ENCODE measurements around the gene GNG4.
A peak's percentile ranks its signal among the peaks of the same experiment; 100 is the strongest.
"Not testable (repeated sequence)": the region's sequence is repeated elsewhere in the genome, so short reads cannot be mapped to it uniquely, and the experiment has no call there.

Gene GNG4

GRCh38 chr1:235553112-235553551 is 96.5 kb downstream of the GNG4 start:
- H3K4me3 ChIP-seq (ENCODE audit: low read depth, low read length): no peak overlapping the region
- no peak for TF ChIP-seq CTCF (conservative IDR thresholded peaks at IDR 0.05; ENCODE audit: low read depth, low read length)
- DNase-seq (ENCODE audit: low read depth): no peak

GRCh38 chr1:235552146-235552716 is 97.4 kb downstream of the GNG4 start:
- no peak for TF ChIP-seq CTCF (conservative IDR thresholded peaks at IDR 0.05; ENCODE audit: low read depth, low read length)
- no peak for DNase-seq (ENCODE audit: low read depth)
- no peak overlapping the region for H3K4me3 ChIP-seq (ENCODE audit: low read depth, low read length)

- DNase-seq (ENCODE audit: low read depth): no peak
- H3K4me3 ChIP-seq (ENCODE audit: low read depth, low read length): no peak overlapping the region
- TF ChIP-seq CTCF (conservative IDR thresholded peaks at IDR 0.05; ENCODE audit: low read depth, low read length): no peak
Observed at GRCh38 chr1:235549351-235550139, 100.0 kb downstream of the GNG4 start.

- peak; percentile 32 for DNase-seq (ENCODE audit: low read depth)
- not testable (repeated sequence) for H3K4me3 ChIP-seq (ENCODE audit: low read depth, low read length)
Observed at GRCh38 chr1:235546369-235547155, 103.0 kb downstream of the GNG4 start.

GRCh38 chr1:235545292-235545930 is 104.2 kb downstream of the GNG4 start:
- DNase-seq (ENCODE audit: low read depth): no peak
- no peak for TF ChIP-seq CTCF (conservative IDR thresholded peaks at IDR 0.05; ENCODE audit: low read depth, low read length)
- no peak overlapping the region for H3K4me3 ChIP-seq (ENCODE audit: low read depth, low read length)

- DNase-seq (ENCODE audit: low read depth): not testable (repeated sequence)
Observed at GRCh38 chr1:235542845-235543244, 106.7 kb downstream of the GNG4 start.

GRCh38 chr1:235533476-235534168 is 116.0 kb downstream of the GNG4 start:
- no peak for TF ChIP-seq CTCF (conservative IDR thresholded peaks at IDR 0.05; ENCODE audit: low read depth, low read length)
- no peak overlapping the region for H3K4me3 ChIP-seq (ENCODE audit: low read depth, low read length)
- no peak for DNase-seq (ENCODE audit: low read depth)

More at GRCh38 chr1:235542845-235543244, 106.7 kb downstream of the GNG4 start:
- H3K4me3 ChIP-seq (ENCODE audit: low read depth, low read length): not testable (repeated sequence)

All from choroid plexus epithelial cell (primary cell).